WI38 (cell line): ENCODE results near the gene CCRL2.
A peak's percentile ranks its signal among the peaks of the same experiment; 100 is the strongest.

Experiments
- H3K4me3 ChIP-seq: 2 replicates; pipeline ENCODE4 v1.5.1; 2011; ENCODE audit warnings: low read depth, mild to moderate bottlenecking, control low read depth, low read length
- CTCF ChIP-seq: IDR thresholded peaks from 2 replicates; pipeline ENCODE4 v1.5.1; 2012; ENCODE audit warnings: low read depth, mild to moderate bottlenecking, control low read depth, low read length

CCRL2 gene

DNA sequence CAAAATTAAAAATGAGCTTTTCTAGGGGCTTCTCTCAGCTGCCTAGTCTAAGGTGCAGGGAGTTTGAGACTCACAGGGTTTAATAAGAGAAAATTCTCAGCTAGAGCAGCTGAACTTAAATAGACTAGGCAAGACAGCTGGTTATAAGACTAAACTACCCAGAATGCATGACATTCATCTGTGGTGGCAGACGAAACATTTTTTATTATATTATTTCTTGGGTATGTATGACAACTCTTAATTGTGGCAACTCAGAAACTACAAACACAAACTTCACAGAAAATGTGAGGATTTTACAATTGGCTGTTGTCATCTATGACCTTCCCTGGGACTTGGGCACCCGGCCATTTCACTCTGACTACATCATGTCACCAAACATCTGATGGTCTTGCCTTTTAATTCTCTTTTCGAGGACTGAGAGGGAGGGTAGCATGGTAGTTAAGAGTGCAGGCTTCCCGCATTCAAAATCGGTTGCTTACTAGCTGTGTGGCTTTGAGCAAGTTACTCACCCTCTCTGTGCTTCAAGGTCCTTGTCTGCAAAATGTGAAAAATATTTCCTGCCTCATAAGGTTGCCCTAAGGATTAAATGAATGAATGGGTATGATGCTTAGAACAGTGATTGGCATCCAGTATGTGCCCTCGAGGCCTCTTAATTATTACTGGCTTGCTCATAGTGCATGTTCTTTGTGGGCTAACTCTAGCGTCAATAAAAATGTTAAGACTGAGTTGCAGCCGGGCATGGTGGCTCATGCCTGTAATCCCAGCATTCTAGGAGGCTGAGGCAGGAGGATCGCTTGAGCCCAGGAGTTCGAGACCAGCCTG is 35.3 kb upstream of the CCRL2 start:
- TF ChIP-seq CTCF: no peak
- H3K4me3 ChIP-seq: no peak overlapping the region

DNA sequence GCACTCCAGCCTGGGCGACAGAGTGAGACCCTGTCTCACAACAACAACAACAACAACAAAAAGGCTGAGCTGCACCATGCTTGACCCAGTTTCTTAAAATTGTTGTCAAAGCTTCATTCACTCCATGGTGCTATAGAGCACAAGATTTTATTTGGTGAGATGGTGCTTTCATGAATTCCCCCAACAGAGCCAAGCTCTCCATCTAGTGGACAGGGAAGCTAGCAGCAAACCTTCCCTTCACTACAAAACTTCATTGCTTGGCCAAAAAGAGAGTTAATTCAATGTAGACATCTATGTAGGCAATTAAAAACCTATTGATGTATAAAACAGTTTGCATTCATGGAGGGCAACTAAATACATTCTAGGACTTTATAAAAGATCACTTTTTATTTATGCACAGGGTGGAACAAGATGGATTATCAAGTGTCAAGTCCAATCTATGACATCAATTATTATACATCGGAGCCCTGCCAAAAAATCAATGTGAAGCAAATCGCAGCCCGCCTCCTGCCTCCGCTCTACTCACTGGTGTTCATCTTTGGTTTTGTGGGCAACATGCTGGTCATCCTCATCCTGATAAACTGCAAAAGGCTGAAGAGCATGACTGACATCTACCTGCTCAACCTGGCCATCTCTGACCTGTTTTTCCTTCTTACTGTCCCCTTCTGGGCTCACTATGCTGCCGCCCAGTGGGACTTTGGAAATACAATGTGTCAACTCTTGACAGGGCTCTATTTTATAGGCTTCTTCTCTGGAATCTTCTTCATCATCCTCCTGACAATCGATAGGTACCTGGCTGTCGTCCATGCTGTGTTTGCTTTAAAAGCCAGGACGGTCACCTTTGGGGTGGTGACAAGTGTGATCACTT is 34.3 kb upstream of the CCRL2 start:
- no peak overlapping the region for H3K4me3 ChIP-seq
- TF ChIP-seq CTCF: peak; percentile 45

DNA sequence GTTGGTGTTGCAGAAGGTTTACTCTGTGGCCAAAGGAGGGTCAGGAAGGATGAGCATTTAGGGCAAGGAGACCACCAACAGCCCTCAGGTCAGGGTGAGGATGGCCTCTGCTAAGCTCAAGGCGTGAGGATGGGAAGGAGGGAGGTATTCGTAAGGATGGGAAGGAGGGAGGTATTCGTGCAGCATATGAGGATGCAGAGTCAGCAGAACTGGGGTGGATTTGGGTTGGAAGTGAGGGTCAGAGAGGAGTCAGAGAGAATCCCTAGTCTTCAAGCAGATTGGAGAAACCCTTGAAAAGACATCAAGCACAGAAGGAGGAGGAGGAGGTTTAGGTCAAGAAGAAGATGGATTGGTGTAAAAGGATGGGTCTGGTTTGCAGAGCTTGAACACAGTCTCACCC is 32.3 kb upstream of the CCRL2 start:
- TF ChIP-seq CTCF: no peak
- no peak overlapping the region for H3K4me3 ChIP-seq

GRCh38 chr3:46375218-46375617 is 31.8 kb upstream of the CCRL2 start:
- no peak overlapping the region for H3K4me3 ChIP-seq
- no peak for TF ChIP-seq CTCF

DNA sequence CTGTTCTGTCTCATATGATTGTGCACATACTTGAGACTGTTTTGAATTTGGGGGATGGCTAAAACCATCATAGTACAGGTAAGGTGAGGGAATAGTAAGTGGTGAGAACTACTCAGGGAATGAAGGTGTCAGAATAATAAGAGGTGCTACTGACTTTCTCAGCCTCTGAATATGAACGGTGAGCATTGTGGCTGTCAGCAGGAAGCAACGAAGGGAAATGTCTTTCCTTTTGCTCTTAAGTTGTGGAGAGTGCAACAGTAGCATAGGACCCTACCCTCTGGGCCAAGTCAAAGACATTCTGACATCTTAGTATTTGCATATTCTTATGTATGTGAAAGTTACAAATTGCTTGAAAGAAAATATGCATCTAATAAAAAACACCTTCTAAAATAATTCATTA is 31.2 kb upstream of the CCRL2 start:
- no peak for TF ChIP-seq CTCF
- H3K4me3 ChIP-seq: no peak overlapping the region

DNA sequence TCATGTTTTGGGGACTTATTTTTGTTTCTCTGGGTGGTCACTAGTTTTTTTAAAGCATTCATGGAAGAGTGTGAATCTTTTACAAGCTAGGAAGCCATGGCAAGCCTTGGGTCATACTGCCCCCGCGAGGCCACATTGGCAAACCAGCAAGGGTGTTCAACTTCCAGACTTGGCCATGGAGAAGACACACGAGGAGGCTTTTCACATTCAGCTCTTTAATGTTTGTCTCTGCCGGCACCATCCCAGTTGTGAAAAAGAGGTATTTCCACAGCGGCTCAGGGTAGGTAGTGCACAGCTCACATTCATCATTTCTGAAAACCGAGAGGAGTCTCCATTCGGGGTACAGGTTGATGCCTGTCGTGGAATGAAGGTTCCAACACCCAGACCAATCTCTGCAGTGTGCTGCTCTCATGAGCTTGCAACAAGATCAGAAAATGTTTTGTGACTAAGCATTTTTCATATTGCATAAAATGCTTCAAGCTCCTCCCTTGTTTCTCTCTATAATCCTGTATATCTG is 28.6 kb upstream of the CCRL2 start:
- no peak overlapping the region for H3K4me3 ChIP-seq

More for the DNA sequence above, 28.6 kb upstream of the CCRL2 start:
- peak; percentile 70 for TF ChIP-seq CTCF
